Stimulated activated CD8-positive, alpha-beta memory T cell treated with anti-CD3 and anti-CD28 coated beads, Interleukin-7, amount 100 ng/mL, for 48 hours (primary cell): ENCODE data around the gene VCP.

Source experiments
- DNase-seq, 2 donors: peaks; one replicate each; pipeline ENCODE4 v3.0.0-alpha.2; 2020; ENCODE audit warnings: low read depth in 1 of 2; ENCODE audit errors: extremely low read depth in 1 of 2

VCP gene

GRCh38 chr9:35103660-35104191 lies 31.3 kb upstream of the VCP start:
- DNase-seq, result no peak

- peak; percentile 80 to 92 for DNase-seq
Observed at GRCh38 chr9:35102769-35103659, 30.6 kb upstream of the VCP start, which contains the start of gene STOML2. STOML2 (minus strand) TSS chr9:35103131; CDS start chr9:35103094, 37 bp downstream.

DNA sequence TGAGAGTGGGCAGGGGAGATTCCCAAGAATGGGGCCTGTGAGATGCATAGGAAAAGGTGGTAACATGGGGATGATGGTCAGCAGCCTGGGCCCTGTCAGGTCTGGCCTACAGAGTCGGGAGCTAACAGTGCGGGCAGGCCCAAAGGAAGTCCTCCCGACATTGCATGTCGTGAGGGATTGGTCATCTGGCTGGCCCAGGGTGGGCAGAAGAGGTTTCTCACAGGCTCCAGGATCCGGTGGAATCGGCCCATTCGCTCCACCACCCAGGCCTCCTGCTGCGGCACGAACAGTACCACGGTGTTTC lies 30.0 kb upstream of the VCP start:
- DNase-seq, result no peak

GRCh38 chr9:35097573-35097972 lies 25.1 kb upstream of the VCP start:
- DNase-seq, result no peak

DNA sequence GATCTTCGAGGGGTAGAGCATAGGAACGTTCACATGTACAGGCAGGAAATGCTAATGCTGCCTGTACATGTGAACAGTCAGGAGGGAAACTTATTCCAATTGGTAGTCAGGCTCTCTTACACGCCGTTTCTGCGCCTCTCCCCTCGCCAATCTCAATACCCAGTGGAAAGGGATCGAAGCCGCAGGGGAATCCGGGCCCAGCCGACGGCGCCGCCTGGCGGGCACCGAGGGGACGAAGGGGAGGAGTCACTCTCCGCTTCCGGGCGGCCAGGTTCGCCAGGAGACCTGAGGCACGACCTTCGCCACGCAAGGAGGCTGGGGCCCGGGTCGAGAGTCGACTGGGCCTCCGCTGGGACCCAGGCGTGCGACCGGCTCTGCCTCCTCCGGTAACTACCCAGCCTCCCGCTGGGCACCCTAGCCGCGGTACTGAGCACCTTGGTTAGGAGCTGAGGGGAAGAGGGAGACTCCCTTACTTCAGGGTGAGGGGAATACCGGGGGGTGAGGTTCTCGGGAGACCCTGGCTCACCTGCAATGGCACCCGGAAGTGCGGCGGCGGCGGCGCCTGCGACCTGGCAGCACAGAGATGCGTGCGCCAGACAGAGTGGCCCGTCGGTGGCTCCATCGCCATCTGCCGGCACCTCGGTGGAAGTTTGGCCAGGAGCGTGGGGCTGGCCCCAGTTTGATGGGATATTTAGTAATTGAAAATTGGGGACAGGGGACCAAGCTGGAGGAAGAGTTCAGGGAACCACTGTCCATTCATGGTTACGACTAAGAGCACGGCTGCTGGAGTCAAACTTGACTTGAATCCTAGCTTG lies 23.8 kb upstream of the VCP start, which contains the start of gene PIGO:
Gene PIGO (minus strand): TSS at position 557 of the 815 bp plus-strand sequence. CDS start 1,026 bp downstream, outside the sequence.
- peak; percentile 76 to 84 for DNase-seq

GRCh38 chr9:35091536-35091935 lies 19.1 kb upstream of the VCP start:
- no peak for DNase-seq

- DNase-seq, result no peak
Observed at GRCh38 chr9:35089434-35089833, 17.0 kb upstream of the VCP start.

DNA sequence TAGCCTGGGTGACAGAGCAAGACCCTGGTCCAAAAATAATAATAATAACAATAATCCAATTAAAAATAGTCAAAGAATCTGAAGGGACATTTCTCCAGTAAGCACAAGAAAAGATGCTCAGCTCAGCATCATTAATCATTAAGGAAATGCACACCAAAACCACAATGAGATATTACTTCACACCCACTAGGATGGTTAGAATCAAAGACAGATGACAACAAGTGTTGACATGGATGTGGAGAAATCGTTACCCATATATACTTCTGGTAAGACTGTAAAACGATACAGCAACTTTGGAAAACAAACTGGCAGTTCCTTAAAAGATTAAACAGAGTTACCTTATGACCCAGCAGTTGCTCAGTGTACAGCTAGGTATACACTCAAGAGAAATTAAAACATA lies 12.7 kb upstream of the VCP start:
- DNase-seq, result no peak

DNA sequence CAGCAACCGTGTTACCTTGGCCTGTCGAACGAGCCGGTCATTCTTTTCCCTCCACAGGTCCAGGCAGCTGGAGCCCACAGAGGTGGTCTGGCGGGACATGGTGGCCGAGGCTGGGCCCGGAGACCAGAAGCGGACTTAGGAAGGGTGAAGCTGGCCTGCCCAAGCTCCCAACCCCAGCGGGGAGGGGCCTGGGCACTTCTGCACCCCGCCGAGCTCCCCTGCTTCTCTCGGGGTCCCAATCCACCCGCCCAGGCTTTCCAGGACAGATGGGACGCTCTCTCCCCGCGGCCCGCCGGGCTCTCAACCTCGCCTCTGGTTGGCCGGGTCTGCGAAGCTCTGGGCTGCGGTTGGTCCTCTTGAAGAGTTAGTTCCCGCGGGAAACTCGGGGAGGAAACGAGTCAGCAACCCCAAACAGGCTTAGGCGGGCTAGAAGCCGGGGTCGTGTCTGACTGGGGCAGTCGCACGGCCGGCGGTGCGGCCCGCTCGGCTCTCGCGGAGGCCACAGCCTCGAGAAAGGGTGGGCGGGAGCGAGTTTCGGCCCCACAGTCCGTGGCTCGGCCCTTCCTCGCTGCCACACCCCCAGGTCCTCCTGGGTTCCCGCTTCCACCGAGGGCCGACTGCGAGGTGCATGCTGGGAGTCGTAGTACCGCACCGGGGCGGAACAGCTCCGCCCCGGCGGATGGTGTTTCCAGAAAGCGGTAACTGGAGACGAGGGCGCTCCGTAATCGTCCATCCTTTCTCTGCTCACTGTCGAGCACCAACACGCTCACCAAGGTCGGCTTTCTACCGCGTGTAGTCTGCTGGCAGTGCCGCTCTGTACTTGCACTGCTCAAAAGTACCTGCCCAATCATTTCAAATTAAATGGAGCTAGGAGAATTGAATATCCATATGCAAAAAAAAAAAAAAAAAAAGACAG lies 7.3 kb upstream of the VCP start, which contains the start of gene FANCG:
Gene FANCG (minus strand): TSS at position 517 of the 916 bp plus-strand sequence. CDS start 418 bp downstream, at position 99.
- DNase-seq, result peak; percentile 79 to 82

- DNase-seq, result no peak
Observed at GRCh38 chr9:35079041-35079425, 6.6 kb upstream of the VCP start.

DNA sequence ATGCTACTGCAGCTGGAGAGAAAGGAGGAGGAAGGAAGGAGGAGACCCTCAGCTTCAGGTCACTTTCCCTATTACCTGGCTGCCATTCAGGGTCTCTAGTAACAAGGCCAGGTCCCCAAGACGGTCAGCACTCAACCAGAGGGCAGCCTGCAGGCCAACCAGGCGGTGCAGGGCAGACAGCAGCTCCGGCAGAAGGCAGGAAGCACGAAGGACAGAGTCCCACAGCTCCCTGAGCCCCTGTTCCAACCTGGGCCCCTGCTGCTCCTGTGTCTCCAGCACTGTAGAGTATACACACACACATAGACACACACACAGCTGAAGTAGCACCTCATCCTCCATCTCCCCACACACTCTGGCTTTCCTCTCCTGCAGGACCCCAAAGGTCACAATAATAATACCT lies 5.6 kb upstream of the VCP start:
- no peak for DNase-seq

DNA sequence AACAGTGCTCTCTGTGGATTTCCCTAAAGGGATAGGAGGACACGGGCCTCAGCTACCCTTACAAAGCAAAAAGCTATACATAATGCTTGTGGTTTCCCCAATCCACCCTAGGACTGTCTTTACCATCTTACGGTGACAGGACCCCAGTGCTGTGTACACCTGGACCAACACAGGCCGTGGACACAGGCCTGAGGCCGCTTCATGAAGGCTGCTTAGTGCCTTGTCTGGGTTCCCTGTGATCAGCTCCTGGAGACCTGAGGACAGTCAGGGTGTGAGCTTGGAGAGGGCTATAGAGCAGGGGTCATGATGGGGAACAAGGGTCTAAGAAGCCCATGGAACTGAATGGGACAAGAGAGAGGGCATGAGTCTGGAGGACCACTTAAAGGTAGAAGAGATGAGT lies 4.4 kb upstream of the VCP start:
- no peak for DNase-seq

DNA sequence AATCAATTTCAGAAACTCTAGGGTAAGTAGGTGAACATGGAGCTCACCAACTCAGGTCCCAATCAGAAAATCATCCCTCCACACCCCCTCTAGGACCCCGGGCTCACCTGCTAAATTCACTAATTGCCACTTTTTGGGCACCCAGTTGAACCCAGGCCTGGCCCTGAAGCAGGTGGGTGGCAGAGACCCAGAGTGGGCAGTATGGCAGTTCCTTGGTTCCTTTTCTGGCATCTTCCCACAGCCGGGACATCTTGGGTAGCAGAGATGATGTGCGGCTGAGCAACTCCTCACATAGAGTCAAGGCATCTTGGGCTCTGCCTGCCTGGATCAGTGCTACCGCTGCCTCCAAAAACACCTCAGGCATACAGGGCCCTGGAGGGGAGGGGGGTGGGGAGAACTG lies 2.9 kb upstream of the VCP start:
- DNase-seq, result no peak

DNA sequence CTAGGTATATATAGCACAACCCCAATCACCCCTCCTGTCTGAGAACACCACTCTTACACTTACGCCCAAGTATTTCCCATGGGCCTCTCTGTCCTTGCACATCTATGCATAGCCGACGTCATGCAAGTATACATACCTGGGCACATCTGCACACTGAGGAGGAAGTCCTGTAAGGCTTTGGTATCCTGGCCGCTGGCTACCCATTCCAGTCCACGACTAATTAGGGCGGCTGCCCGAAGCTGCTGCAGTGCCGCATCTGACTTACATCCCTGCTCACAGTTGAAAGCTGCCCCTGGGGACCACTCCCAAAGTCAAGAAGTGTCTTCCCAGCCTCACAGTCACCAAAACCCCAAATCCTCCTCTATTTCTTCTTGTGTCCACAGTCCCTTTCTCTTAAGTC lies 2.4 kb upstream of the VCP start:
- no peak for DNase-seq

- DNase-seq, result no peak
Observed at GRCh38 chr9:35074141-35074540, 1.7 kb upstream of the VCP start.

DNA sequence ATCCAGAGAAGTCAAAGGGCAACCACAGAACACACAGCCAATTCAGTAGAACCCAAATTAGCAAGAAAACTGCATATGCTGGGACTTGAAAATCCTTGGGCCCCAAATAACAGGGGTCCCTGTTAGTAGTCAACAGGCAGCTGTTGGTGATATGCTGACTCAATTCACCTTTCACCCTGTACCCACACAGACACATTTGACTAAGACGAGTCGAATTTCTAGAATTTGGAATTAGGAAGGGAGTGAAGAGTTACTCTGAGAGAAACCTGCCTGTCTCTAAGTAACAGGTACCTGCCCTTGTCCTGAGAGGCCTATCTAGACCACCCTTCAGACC lies 821 bp upstream of the VCP start:
- DNase-seq, result no peak

DNA sequence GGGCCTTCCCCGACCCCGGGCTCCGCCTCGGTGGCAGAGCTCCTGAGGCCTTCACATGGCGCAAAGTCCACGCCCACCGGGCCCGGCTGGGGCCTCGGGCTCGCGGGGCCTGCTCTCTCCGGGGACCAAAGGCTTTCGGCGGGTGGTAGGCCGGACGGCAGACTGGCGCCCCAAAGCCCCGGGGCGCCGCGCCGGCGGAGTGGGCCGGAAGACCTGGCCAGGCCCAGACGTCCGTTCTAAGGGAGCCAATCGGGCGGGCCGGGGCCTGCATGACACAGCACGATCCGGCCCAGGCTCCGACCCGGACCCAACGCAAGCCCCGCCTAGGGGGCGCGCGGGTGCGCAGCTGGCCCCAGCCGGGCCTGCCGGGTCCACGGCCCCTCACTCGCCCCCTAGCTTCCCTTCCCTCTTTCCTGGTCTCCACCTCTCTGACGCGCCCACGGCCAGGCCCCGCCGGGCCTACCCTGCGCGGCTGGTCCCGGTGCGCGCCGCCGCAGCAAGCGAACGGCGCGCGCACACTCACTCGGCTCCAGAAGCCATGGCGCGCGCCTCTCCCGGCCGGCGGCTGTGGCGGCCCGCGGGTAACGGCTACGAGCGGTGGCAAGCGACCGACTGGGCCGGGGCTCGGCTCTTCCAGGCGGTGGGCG lies 488 bp downstream of the VCP start:
- DNase-seq, result peak; percentile 64 to 68

DNA sequence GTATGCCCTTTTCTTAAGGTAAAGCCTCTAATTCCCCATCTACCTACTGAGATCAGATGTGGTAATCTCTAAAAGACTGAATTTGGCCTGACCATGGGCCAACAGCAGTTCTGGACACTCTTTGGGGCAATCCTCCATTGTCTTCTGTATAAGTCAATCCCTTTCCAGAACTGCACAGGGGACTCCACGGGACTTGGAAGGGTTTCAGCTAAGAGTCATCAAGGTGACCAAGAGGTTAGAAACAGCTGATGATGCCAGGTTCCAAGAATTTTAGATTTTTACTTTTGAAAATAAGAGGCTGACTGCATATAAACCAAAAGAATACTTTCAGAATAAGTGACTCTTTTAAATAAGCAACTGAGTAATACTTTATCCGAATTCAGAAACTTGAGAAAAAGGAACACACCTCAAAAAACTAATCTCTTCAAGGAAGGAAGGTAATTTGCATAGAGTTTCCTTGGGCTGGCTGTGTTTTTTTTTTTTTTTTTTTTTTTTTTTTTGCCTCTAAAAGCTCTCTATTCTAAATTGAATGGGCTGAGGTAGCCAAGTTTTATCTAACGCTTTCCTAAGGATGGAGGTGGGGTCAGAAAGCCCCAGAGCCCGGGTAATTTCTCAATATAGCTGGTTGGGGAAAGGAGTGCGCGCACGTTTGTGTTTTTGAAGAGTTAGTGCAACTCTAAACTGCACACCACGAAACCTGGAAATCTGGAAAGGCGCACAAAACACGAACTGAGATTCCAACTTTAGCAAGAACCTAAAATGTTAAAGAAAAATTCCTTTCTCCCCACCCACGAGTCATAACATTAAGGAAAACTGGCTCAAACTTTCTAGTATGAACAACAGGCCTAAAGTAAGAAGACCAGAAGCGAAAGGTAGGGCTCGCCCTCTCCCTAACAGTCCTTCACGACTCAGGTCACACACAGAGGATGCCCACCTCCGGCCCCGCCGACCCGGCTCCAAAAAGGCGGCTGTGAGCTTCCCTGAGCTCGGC lies 1.3 kb downstream of the VCP start:
- DNase-seq, result no peak

- no peak for DNase-seq
Observed at GRCh38 chr9:35069020-35069419, 3.4 kb downstream of the VCP start.
